Anterior cingulate cortex (tissue), 58 donors: Measurements from ENCODE around the gene ATIC.
A peak's percentile ranks its signal among the peaks of the same experiment; 100 is the strongest.
"Not testable (repeated sequence)": the region's sequence is repeated elsewhere in the genome, so short reads cannot be mapped to it uniquely, and the experiment has no call there.

Experiments
- DNase-seq, 58 donors: peaks; one replicate each; lab custom pipeline; 2025; lab: John Stamatoyannopoulos, UW

The ATIC gene

GRCh38 chr2:215311625-215312396 lies at the start of gene ATIC:
TSS of gene ATIC (plus strand) at chr2:215312059. CDS start at chr2:215312143, 84 bp downstream.
- peak in 57 of 58 donors; percentile 47 to 97 (median 88) for DNase-seq

- DNase-seq: no peak
Measured at GRCh38 chr2:215262303-215262702, 49.6 kb upstream of the ATIC start.

GRCh38 chr2:215262741-215263362 lies 49.0 kb upstream of the ATIC start:
- DNase-seq: no peak

- DNase-seq: no peak
Measured at GRCh38 chr2:215264374-215264773, 47.5 kb upstream of the ATIC start.

GRCh38 chr2:215269397-215270117 lies 42.3 kb upstream of the ATIC start:
- peak in 46 of 58 donors; percentile 1 to 69 (median 22) for DNase-seq

GRCh38 chr2:215270118-215270451 lies 41.8 kb upstream of the ATIC start:
- no peak for DNase-seq

GRCh38 chr2:215271446-215271845 lies 40.4 kb upstream of the ATIC start:
- no peak for DNase-seq

- DNase-seq: no peak
Measured at GRCh38 chr2:215272918-215273317, 38.9 kb upstream of the ATIC start.

- DNase-seq: no peak
Measured at GRCh38 chr2:215274829-215275228, 37.0 kb upstream of the ATIC start.

GRCh38 chr2:215275824-215276223 lies 36.0 kb upstream of the ATIC start:
- DNase-seq: no peak

GRCh38 chr2:215277944-215278343 lies 33.9 kb upstream of the ATIC start:
- no peak for DNase-seq

GRCh38 chr2:215280326-215280725 lies 31.5 kb upstream of the ATIC start:
- no peak for DNase-seq

- DNase-seq: no peak
Measured at GRCh38 chr2:215283221-215283620, 28.6 kb upstream of the ATIC start.

- DNase-seq: no peak
Measured at GRCh38 chr2:215286309-215286708, 25.6 kb upstream of the ATIC start.

GRCh38 chr2:215288112-215288815 lies 23.6 kb upstream of the ATIC start:
- no peak for DNase-seq

- no peak for DNase-seq
Measured at GRCh38 chr2:215290980-215291599, 20.8 kb upstream of the ATIC start.

- no peak for DNase-seq
Measured at GRCh38 chr2:215293879-215294278, 18.0 kb upstream of the ATIC start.

GRCh38 chr2:215299337-215299859 lies 12.5 kb upstream of the ATIC start:
- DNase-seq: no peak

- DNase-seq: no peak
Measured at GRCh38 chr2:215301994-215302393, 9.9 kb upstream of the ATIC start.

GRCh38 chr2:215311259-215311624 lies 617 bp upstream of the ATIC start:
- DNase-seq: not testable (repeated sequence)
